Esophagus muscularis mucosa (tissue), 3 donors: ENCODE measurements around the gene AMHR2.

Source experiments
- POLR2AphosphoS5 ChIP-seq, 2 donors: sonication (generic); formaldehyde crosslinking; IDR thresholded peaks; one replicate each; pipeline ENCODE4 v1.6.1; 2017; ENCODE audit warnings: antibody characterized with exemption in 2 of 2
- TF ChIP-seq, protein P1 (sequence below), 3 experiments: fragments of 200-600 bp in 2 of 3; fragments of 450-650 bp in 1 of 3; sonication (generic) in 2 of 3; IDR thresholded peaks; one replicate each; pipeline ENCODE4 v1.5.1; 2017 to 2019; ENCODE audit warnings: antibody characterized with exemption in 3 of 3, mild to moderate bottlenecking in 2 of 3, moderate library complexity in 1 of 3

DNA sequence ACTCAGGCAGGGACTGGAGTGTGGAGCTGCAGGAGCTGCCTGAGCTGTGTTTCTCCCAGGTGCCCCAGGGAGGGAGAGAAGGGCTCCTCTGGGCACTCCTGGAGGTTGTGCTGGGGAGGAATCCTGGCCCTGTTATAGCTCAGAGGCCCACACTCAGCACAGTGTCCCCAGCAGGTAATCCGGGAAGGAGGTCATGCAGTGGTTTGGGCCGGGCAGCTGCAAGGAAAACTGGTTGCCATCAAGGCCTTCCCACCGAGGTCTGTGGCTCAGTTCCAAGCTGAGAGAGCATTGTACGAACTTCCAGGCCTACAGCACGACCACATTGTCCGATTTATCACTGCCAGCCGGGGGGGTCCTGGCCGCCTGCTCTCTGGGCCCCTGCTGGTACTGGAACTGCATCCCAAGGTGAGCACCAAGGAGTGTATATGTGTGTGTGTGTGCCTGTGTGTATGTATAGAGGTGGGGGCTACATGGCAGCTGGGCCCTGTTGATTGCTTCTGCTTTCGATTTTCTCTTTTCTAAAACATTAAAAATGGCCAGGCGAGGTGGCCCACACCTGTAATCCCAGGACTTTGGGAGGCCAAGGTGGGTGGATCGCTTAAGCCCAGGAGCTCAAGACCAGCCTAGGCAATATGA lies 2.0 kb downstream of the AMHR2 start:
- no peak for TF ChIP-seq POLR2AphosphoS5 (IDR thresholded peaks at IDR 0.05)
- TF ChIP-seq, protein P1, sequence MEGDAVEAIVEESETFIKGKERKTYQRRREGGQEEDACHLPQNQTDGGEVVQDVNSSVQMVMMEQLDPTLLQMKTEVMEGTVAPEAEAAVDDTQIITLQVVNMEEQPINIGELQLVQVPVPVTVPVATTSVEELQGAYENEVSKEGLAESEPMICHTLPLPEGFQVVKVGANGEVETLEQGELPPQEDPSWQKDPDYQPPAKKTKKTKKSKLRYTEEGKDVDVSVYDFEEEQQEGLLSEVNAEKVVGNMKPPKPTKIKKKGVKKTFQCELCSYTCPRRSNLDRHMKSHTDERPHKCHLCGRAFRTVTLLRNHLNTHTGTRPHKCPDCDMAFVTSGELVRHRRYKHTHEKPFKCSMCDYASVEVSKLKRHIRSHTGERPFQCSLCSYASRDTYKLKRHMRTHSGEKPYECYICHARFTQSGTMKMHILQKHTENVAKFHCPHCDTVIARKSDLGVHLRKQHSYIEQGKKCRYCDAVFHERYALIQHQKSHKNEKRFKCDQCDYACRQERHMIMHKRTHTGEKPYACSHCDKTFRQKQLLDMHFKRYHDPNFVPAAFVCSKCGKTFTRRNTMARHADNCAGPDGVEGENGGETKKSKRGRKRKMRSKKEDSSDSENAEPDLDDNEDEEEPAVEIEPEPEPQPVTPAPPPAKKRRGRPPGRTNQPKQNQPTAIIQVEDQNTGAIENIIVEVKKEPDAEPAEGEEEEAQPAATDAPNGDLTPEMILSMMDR (IDR thresholded peaks at IDR 0.05), result no peak
